Sigmoid colon (tissue), 7 donors: ENCODE measurements around the gene APOOL. TPM values are rescaled to one million over a fixed set of nuclear protein-coding genes. Genes with fewer than 3 reads are reported as not detected.

ENCODE experiments used
- DNase-seq: peaks from one replicate; pipeline ENCODE4 v3.0.0-alpha.2; 2019
- H3K27ac ChIP-seq, 4 donors: fragments of 200-600 bp; sonication (generic); one replicate each; pipeline ENCODE4 v1.5.1; 2016 to 2019; ENCODE audit warnings: mild to moderate bottlenecking in 1 of 4
- H3K27me3 ChIP-seq, 3 donors: fragments of 200-600 bp; sonication (generic); one replicate each; pipeline ENCODE4 v1.5.1; 2019; ENCODE audit warnings: mild to moderate bottlenecking in 1 of 3
- H3K36me3 ChIP-seq, 4 donors: fragments of 200-600 bp; sonication (generic); one replicate each; pipeline ENCODE4 v1.5.1; 2016 to 2019
- H3K4me1 ChIP-seq, 4 donors: fragments of 200-600 bp; sonication (generic); one replicate each; pipeline ENCODE4 v1.5.1; 2017 to 2019
- H3K4me3 ChIP-seq, 4 donors: fragments of 200-600 bp; sonication (generic); one replicate each; pipeline ENCODE4 v1.5.1; 2017 to 2019; ENCODE audit warnings: mild to moderate bottlenecking in 2 of 4, moderate library complexity in 1 of 4
- H3K9me3 ChIP-seq, 4 donors: fragments of 200-600 bp in 3 of 4; sonication (generic) in 3 of 4; one replicate each; pipeline versions ENCODE4 v1.5.1 to v1.6.1; 2013 to 2019
- EP300 ChIP-seq, 4 donors: sonication (generic); formaldehyde crosslinking; IDR thresholded peaks; one replicate each; pipeline ENCODE4 v1.6.1; 2017; ENCODE audit warnings: antibody characterized with exemption in 4 of 4
- POLR2A ChIP-seq, 2 donors: fragments of 450-650 bp; IDR thresholded peaks; one replicate each; pipeline ENCODE4 v1.6.1; 2016; ENCODE audit warnings: antibody characterized with exemption in 2 of 2, mild to moderate bottlenecking in 2 of 2, moderate library complexity in 2 of 2
- POLR2AphosphoS5 ChIP-seq, 4 donors: sonication (generic); formaldehyde crosslinking; IDR thresholded peaks; one replicate each; pipeline ENCODE4 v1.6.1; 2017; ENCODE audit warnings: antibody characterized with exemption in 4 of 4
- whole genome bisulfite sequencing, 2 donors: extraction: QIAGEN DNeasy Blood & Tissue Kit; methylation state at CpG; one replicate each; pipeline ENCODE4 v1.1.7; 2013; 5-methylcytosine and 5-hydroxymethylcytosine counted together
- intact Hi-C: fragments of 100-400 bp; cut with DNase I; formaldehyde crosslinking; loops from one replicate; pipeline ENCODE4 v1.15.1; 2023
- polyA plus RNA-seq, 3 donors: library from polyadenylated mRNA; stranded (reverse); fragments of 200-250 nt; gene quantifications; one replicate each; pipeline ENCODE4 v1.2.3, GENCODE V29; 2013
- total RNA-seq, 4 donors: library from RNA; depleted of rRNA; stranded (reverse); fragments of >200 nt; gene quantifications; one replicate each; pipeline ENCODE4 v1.1.0, GENCODE V29; 2016
- TF ChIP-seq, protein P1 (sequence below), 4 experiments: fragments of 450-650 bp in 3 of 4; fragments of 200-600 bp in 1 of 4; IDR thresholded peaks; one replicate each; pipeline ENCODE4 v1.5.1; 2016 to 2019; ENCODE audit warnings: antibody characterized with exemption in 4 of 4, mild to moderate bottlenecking in 3 of 4, moderate library complexity in 2 of 4
- donor health status: healthy with polysubstance abuse.
- donor health status: Bipolar disorder and iron deficiency.
- donor health status: healthy.

Gene APOOL
- total and polyA plus RNA-seq, 7 donors: 3.0 to 16.8 (median 8.1) TPM

DNA sequence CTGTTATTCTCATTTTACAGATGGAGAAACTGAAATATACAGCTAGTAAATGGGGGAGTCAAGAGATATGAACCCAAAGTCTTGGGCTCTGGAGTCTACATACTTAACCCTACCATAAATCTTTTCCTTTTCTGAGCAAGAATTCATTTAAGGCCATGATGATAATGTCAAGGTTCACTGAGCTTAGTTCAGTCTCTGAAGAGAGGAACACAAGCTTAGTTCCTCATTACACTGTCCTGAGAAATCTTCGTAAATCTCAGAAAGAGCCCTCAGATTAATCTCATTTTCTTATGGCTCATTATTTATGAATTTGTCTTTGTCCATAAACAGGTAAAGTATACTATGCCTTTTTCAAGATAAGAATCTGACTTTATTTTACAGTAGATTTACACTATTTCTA, 135.7 kb downstream of the APOOL start:
- no peak overlapping the region for H3K27ac ChIP-seq
- intact Hi-C loops: no loop called here
- H3K9me3 ChIP-seq: no peaks in the 10 kb centered on the region
- 88 to 89% methylated on average over 1 of the region's 1 CpG for WGBS, 2 donors
- no peak overlapping the region for H3K4me3 ChIP-seq
- TF ChIP-seq POLR2A (IDR thresholded peaks at IDR 0.05): no peak
- TF ChIP-seq, protein P1, sequence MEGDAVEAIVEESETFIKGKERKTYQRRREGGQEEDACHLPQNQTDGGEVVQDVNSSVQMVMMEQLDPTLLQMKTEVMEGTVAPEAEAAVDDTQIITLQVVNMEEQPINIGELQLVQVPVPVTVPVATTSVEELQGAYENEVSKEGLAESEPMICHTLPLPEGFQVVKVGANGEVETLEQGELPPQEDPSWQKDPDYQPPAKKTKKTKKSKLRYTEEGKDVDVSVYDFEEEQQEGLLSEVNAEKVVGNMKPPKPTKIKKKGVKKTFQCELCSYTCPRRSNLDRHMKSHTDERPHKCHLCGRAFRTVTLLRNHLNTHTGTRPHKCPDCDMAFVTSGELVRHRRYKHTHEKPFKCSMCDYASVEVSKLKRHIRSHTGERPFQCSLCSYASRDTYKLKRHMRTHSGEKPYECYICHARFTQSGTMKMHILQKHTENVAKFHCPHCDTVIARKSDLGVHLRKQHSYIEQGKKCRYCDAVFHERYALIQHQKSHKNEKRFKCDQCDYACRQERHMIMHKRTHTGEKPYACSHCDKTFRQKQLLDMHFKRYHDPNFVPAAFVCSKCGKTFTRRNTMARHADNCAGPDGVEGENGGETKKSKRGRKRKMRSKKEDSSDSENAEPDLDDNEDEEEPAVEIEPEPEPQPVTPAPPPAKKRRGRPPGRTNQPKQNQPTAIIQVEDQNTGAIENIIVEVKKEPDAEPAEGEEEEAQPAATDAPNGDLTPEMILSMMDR (IDR thresholded peaks at IDR 0.05): no peak
- TF ChIP-seq EP300 (IDR thresholded peaks at IDR 0.05): no peak
- TF ChIP-seq POLR2AphosphoS5 (IDR thresholded peaks at IDR 0.05): no peak
- no peak for DNase-seq
- H3K36me3 ChIP-seq: no peaks in the 10 kb centered on the region
- no peaks in the 10 kb centered on the region for H3K27me3 ChIP-seq
- H3K4me1 ChIP-seq: no peaks in the 10 kb centered on the region

DNA sequence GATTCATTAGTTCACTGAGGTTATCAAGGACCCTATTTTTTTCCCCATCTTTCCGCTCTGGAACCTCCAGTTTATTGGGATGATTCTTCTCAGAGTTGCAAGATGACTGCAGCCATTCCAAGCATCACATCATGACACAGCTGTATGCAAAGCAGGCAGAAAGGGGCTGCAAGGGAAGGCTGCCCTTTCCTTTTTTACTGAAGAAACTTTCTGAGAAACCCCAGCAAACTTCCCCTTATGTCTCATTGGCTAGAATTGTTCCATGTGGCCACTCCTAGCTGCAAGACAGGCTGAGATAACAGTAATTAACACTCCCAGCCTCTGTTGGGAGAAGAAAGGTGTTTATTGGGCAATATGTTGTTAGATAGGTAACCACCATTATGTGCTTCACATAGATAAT, 137.3 kb downstream of the APOOL start:
- H3K4me3 ChIP-seq: no peak overlapping the region
- H3K27me3 ChIP-seq: no peaks in the 10 kb centered on the region
- H3K9me3 ChIP-seq: no peaks in the 10 kb centered on the region
- intact Hi-C loops: no loop called here
- no peak for DNase-seq
- H3K27ac ChIP-seq: no peak overlapping the region
- H3K4me1 ChIP-seq: no peaks in the 10 kb centered on the region
- no peaks in the 10 kb centered on the region for H3K36me3 ChIP-seq
- 94 to 98% methylated on average over 1 of the region's 1 CpG for WGBS, 2 donors
- TF ChIP-seq POLR2A (IDR thresholded peaks at IDR 0.05) (no peak), POLR2AphosphoS5 (IDR thresholded peaks at IDR 0.05) (no peak), EP300 (IDR thresholded peaks at IDR 0.05) (no peak)
- TF ChIP-seq, protein P1 (IDR thresholded peaks at IDR 0.05): no peak

Other genes starting within 250 kb of the APOOL start
- gene SATL1, start 239.9 kb downstream of the APOOL start, total RNA-seq: not detected
- gene SATL1, start 239.9 kb downstream of the APOOL start, polyA plus RNA-seq: not detected
- gene ZNF711, start 240.1 kb downstream of the APOOL start, total RNA-seq: 1 to 10 TPM; 2.0 to 3.6 (median 3.3) TPM
- gene ZNF711, start 240.1 kb downstream of the APOOL start, polyA plus RNA-seq: 1 to 10 TPM in 1 of 3 donors, under 1 TPM in 2; 0.46 to 1.3 (median 0.60) TPM